ENCODE data around the gene PLP2.

Gene PLP2

GRCh38 chrX:49209434-49210251 is 37.9 kb downstream of the PLP2 start:
- DNase-seq (ENCODE audit: low spot score): no peak

DNA sequence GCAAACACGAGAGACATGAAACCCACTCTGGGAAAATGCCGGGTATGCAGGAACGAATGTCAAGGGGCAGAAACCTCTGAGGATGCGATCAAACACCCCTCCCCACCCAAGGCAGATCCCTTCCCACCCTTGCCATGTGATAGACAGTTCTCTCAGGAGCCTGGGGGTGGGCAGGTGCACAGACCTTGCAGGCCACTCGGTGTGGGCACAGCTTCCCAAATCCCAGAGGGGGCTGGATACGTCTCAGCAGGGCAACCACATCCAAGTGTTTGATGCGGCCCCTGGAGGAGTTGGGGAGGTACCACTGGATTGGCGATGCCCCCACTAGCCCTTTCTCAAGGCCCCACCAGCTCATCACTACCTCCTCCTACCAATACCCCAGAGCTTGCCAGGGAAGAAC is 38.7 kb downstream of the PLP2 start:
- DNase-seq (ENCODE audit: low spot score): no peak

DNA sequence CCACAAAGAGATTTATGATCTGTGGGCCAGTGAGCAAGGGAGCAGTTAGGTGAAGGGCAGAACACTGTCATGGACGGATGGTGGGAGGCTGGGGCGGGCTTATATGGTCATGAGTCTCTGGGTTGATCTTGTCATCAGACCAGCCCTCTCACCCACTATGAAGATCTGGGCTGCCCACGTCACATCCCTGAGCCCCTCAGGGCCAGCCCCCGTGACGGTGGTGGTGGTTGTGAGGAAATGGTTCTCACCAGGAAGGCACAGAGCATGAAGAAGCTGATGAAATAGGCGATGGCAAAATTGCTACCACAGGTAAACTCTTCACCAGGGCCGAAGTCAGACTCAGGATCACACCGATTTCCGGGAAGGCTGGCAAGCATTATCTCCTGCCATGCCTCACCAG is 39.4 kb downstream of the PLP2 start:
- DNase-seq (ENCODE audit: low spot score): no peak

- DNase-seq (ENCODE audit: low spot score): no peak
These were observed 40.5 kb downstream of the PLP2 start for GRCh38 chrX:49212209-49212608.

- no peak for DNase-seq (ENCODE audit: low spot score)
These were observed 41.2 kb downstream of the PLP2 start for GRCh38 chrX:49212861-49213260.

DNA sequence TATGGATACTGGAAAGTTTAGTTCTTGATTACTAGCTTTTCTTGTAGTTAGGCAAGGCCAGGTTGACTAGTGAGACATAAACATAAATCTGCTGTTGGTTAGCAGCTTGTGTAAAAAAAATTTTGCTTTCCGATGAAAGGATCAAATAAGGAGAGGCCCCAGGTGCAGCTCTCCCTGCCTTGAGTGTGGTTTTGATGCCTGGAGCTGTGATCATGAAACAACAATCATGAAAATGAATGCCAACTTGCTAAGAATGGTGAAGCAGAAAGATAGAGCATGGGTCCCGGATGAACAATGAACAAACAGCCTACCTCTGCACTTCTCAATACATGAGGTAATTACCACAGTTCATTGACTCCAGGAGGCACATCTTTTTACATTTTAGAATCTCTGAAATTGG is 42.7 kb downstream of the PLP2 start:
- DNase-seq (ENCODE audit: low spot score): no peak

GRCh38 chrX:49214996-49215526 is 43.4 kb downstream of the PLP2 start:
- DNase-seq (ENCODE audit: low spot score): no peak

GRCh38 chrX:49220100-49220499 is 48.4 kb downstream of the PLP2 start:
- no peak for DNase-seq (ENCODE audit: low spot score)

DNA sequence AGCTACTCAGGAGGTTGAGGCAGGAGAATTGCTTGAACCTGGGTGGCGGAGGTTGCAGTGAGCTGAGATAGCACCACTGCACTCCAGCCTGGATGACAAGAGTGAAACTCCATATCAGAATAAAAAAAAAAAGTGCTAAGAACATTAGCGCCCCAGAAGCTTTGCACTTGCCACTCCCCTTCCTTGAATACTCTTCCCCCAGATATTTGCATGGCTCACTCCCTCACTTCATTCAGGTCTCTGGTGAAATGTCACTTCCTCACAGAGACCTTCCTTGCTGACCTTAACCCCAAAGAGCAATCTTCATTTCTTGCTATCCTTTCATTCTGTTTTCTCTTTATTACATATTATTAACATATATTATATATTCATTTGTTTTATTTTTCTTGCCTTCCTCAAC is 50.2 kb downstream of the PLP2 start:
- DNase-seq (ENCODE audit: low spot score): peak; percentile 22
